ENCODE data around the gene TRIM2.

DNA sequence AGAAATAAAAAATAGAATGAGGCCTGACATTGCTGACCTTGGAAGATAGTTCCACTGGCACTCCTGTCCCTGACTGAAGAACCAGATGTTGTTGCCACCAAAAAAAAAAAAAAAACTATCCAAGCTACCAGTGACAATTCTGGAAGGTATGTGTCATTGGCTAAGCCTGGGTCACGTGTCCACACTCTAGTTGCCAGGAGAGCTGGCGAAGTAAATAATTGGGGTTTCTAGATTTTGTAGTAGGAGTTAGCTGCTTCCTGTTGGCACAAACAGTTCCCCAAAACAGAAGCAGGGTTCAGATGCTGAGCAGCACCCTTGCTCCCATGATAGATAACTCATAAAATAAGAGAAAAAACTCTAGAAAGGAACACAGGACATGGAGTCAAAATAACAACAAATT, 160.8 kb downstream of the TRIM2 start:
- TF ChIP-seq, protein P1, sequence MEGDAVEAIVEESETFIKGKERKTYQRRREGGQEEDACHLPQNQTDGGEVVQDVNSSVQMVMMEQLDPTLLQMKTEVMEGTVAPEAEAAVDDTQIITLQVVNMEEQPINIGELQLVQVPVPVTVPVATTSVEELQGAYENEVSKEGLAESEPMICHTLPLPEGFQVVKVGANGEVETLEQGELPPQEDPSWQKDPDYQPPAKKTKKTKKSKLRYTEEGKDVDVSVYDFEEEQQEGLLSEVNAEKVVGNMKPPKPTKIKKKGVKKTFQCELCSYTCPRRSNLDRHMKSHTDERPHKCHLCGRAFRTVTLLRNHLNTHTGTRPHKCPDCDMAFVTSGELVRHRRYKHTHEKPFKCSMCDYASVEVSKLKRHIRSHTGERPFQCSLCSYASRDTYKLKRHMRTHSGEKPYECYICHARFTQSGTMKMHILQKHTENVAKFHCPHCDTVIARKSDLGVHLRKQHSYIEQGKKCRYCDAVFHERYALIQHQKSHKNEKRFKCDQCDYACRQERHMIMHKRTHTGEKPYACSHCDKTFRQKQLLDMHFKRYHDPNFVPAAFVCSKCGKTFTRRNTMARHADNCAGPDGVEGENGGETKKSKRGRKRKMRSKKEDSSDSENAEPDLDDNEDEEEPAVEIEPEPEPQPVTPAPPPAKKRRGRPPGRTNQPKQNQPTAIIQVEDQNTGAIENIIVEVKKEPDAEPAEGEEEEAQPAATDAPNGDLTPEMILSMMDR (conservative IDR thresholded peaks at IDR 0.05; ENCODE audit: low read depth, low read length) = no peak
- TF ChIP-seq EZH2 (IDR thresholded peaks at IDR 0.05; ENCODE audit: borderline replicate concordance, low read depth, low read length, poor library complexity, severe bottlenecking) = no peak

Data from A673 (cell line).